Panc1 (cell line): ENCODE measurements around the gene GLI3. TPM values are rescaled to one million over a fixed set of nuclear protein-coding genes. Genes with fewer than 3 reads are reported as not detected.

ENCODE experiments used
- ATAC-seq: fragments of 200-7000 bp; cut with Tn5 transposase; 2 replicates; pipeline ENCODE4 v1.9.1; 2020; ENCODE audit warnings: mild to moderate bottlenecking, moderate library complexity
- BruUV-seq: library from RNA; stranded (reverse); fragments of 400-500 nt; replicated peaks from 2 replicates; lab custom pipeline; 2021; lab: Mats Ljungman, UMichigan
- CTCF ChIA-PET: fragments of 300-600 bp; sonication (Branson Sonifier 250); formaldehyde crosslinking; loops from one replicate; lab custom pipeline; 2022; ENCODE audit warnings: antibody characterized with exemption; lab: Charles Lee
- POLR2A ChIA-PET: fragments of 300-600 bp; sonication (Branson Sonifier 250); formaldehyde crosslinking; loops from one replicate; lab custom pipeline; 2022; ENCODE audit warnings: antibody characterized with exemption; lab: Charles Lee
- DNase-seq: peaks from one replicate; pipeline ENCODE4 v3.0.0-alpha.2; 2010; ENCODE audit warnings: low read depth, low spot score
- H3K27ac ChIP-seq: 2 replicates; pipeline ENCODE4 v1.5.1; 2011; ENCODE audit warnings: mild to moderate bottlenecking, low read length, inconsistent platforms
- H3K27me3 ChIP-seq: fragments of 200-500 bp; sonication (Bioruptor generic); 2 replicates; pipeline ENCODE4 v1.6.0; 2014; ENCODE audit warnings: low read length, inconsistent platforms; ENCODE audit not compliant: control insufficient read depth, insufficient read depth
- H3K36me3 ChIP-seq: fragments of 200-500 bp; sonication (Bioruptor generic); 2 replicates; pipeline ENCODE4 v1.5.1; 2014; ENCODE audit warnings: inconsistent platforms, mild to moderate bottlenecking, low read length, moderate library complexity; ENCODE audit not compliant: control insufficient read depth, insufficient read depth
- H3K4me1 ChIP-seq: 2 replicates; pipeline ENCODE4 v1.5.1; 2011; ENCODE audit warnings: inconsistent platforms, mild to moderate bottlenecking, low read length, moderate library complexity; ENCODE audit not compliant: control insufficient read depth, insufficient read depth
- H3K4me3 ChIP-seq, 2 experiments: 2 replicates each; pipeline ENCODE4 v1.5.1; 2011 to 2012; ENCODE audit warnings: low read depth in 2 of 2, low read length in 2 of 2, mild to moderate bottlenecking in 2 of 2, inconsistent platforms in 1 of 2, moderate library complexity in 1 of 2
- H3K9me3 ChIP-seq: fragments of 200-500 bp; sonication (Bioruptor generic); 2 replicates; pipeline ENCODE4 v1.5.1; 2014; ENCODE audit warnings: low read depth, mild to moderate bottlenecking, inconsistent platforms, low read length, moderate library complexity; ENCODE audit not compliant: control insufficient read depth, insufficient read depth
- CTCF ChIP-seq: fragments of 450-650 bp; IDR thresholded peaks from 2 replicates; pipeline ENCODE4 v1.5.1; 2017; ENCODE audit warnings: mild to moderate bottlenecking
- POLR2AphosphoS5 ChIP-seq: IDR thresholded peaks from 2 replicates; pipeline ENCODE4 v1.6.1; 2012; ENCODE audit warnings: mild to moderate bottlenecking, low read depth, low read length, moderate library complexity
- REST ChIP-seq, 2 experiments: IDR thresholded peaks; 2 replicates each; pipeline ENCODE4 v1.6.1; 2011 to 2012; ENCODE audit warnings: low read depth in 2 of 2, control low read depth in 1 of 2, low read length in 1 of 2, mild to moderate bottlenecking in 1 of 2, moderate library complexity in 1 of 2; ENCODE audit not compliant: insufficient read depth in 1 of 2
- SIN3A ChIP-seq: IDR thresholded peaks from 2 replicates; pipeline ENCODE4 v1.6.1; 2012; ENCODE audit warnings: low read depth, mild to moderate bottlenecking, low read length, moderate library complexity, borderline replicate concordance; ENCODE audit not compliant: insufficient read depth
- TCF7L2 ChIP-seq: IDR thresholded peaks from 2 replicates; pipeline ENCODE4 v1.6.1; 2011; ENCODE audit warnings: mild to moderate bottlenecking, low read depth, low read length, inconsistent platforms
- in situ Hi-C: cut with HindIII; loops from 2 replicates; pipeline ENCODE4 v1.10.0; 2016; ENCODE audit warnings: low sequenced_read_pairs, low pct_unique_long_range_greater_than_20kb
- intact Hi-C: fragments of 100-400 bp; cut with micrococcal nuclease; formaldehyde crosslinking; loops from one replicate; pipeline ENCODE4 v1.10.0; 2022; ENCODE audit not compliant: unreplicated experiment
- total RNA-seq: library from RNA; stranded (reverse); gene quantifications from one replicate; pipeline ENCODE4 v1.2.1, GENCODE V29; 2021; ENCODE audit not compliant: unreplicated experiment

GLI3 gene
- total RNA-seq, 1 experiment from 2014 or later = 3.7 TPM

DNA sequence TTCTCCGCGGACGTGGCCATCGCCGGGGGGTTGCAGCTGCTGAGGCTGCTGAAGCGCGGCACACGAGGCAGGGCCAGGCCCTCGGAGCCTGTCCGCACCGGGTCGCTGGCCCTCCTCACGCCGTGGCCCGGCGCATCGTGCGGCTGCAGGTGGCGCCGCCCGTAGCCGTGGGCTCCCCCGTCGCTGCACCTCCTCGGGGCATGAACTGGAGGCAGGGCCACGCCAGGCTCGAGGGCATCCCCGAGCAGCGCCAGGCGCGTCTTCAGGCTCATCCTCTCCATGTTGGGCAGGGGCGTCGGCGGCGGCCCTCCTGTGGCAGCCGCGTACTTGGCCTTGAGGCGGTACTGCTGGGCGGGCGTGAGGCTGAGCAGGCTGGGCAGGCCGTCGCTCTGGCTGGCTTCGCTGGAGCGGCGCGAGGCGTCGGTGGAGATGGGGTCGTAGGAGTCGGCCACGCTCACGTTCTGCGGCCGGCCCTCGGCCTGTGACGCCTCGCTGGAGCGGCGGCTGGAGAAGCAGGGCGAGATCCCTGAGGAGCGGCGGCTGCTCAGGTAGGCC, 271.0 kb downstream of the GLI3 start:
- CTCF ChIA-PET = no interaction called here
- Histone ChIP-seq H3K36me3 (no peaks in the 10 kb centered on the region), H3K4me3 (no peak overlapping the region), H3K4me1 (no peaks in the 10 kb centered on the region), H3K9me3 (no peaks in the 10 kb centered on the region), H3K27ac (no peak overlapping the region), H3K27me3 (no peaks in the 10 kb centered on the region)
- no peak for TF ChIP-seq CTCF
- TF ChIP-seq REST (IDR thresholded peaks at IDR 0.05; ENCODE audit: insufficient read depth in 1 of 2, low read depth in 2 of 2, low read length in 1 of 2) = no peak
- TF ChIP-seq SIN3A = no peak
- TF ChIP-seq TCF7L2 = no peak
- no peak for TF ChIP-seq POLR2AphosphoS5
- POLR2A ChIA-PET = no interaction called here
- DNase-seq (no peak), ATAC-seq (no peak)
- in situ Hi-C loops = no loop called here
- no TSS peak for BruUV-seq
- intact Hi-C loops = no loop called here

GRCh38 chr7:41964849-41965745, 271.9 kb downstream of the GLI3 start:
- POLR2A ChIA-PET = no interaction called here
- TF ChIP-seq SIN3A (no peak), TCF7L2 (no peak), POLR2AphosphoS5 (no peak), CTCF (no peak), REST (IDR thresholded peaks at IDR 0.05; ENCODE audit: insufficient read depth in 1 of 2, low read depth in 2 of 2, low read length in 1 of 2) (no peak)
- Histone ChIP-seq H3K36me3 (no peaks in the 10 kb centered on the region), H3K27me3 (no peaks in the 10 kb centered on the region), H3K4me3 (no peak overlapping the region), H3K4me1 (no peaks in the 10 kb centered on the region), H3K27ac (no peak overlapping the region), H3K9me3 (no peaks in the 10 kb centered on the region)
- BruUV-seq = no TSS peak
- DNase-seq (no peak), ATAC-seq (no peak)
- in situ Hi-C loops = no loop called here
- intact Hi-C loops = no loop called here
- CTCF ChIA-PET = no interaction called here
